Activated CD4-positive, alpha-beta T cell treated with anti-CD3 and anti-CD28 coated beads, Interleukin-2, Interleukin-6, amounts not matched to agents 100 ng/mL and 50 ng/mL, durations not matched to agents 16 hours and 8 hours (primary cell): Measurements from ENCODE around the gene RBM45.
"Not testable (repeated sequence)": the region's sequence is repeated elsewhere in the genome, so short reads cannot be mapped to it uniquely, and the experiment has no call there.

ENCODE experiments used
- DNase-seq: peaks from one replicate; pipeline ENCODE4 v3.0.0-alpha.2; 2020

RBM45 gene

GRCh38 chr2:178112202-178113152 is at the start of gene RBM45:
TSS of gene RBM45 (plus strand) at chr2:178112437. CDS start at chr2:178112547, 110 bp downstream.
- peak; percentile 92 for DNase-seq

- DNase-seq: no peak
These were observed 45.9 kb upstream of the RBM45 start for GRCh38 chr2:178066324-178066723.

- no peak for DNase-seq
These were observed 45.2 kb upstream of the RBM45 start for GRCh38 chr2:178066890-178067669.

GRCh38 chr2:178068823-178069454 is 43.3 kb upstream of the RBM45 start:
- DNase-seq: no peak

GRCh38 chr2:178069551-178069950 is 42.7 kb upstream of the RBM45 start:
- no peak for DNase-seq

- DNase-seq: no peak
These were observed 41.4 kb upstream of the RBM45 start for GRCh38 chr2:178070824-178071223.

GRCh38 chr2:178072000-178072382 is 40.2 kb upstream of the RBM45 start:
- DNase-seq: no peak

GRCh38 chr2:178072383-178073301 is 39.6 kb upstream of the RBM45 start, which contains the start of gene PDE11A:
TSS of gene PDE11A (minus strand) at chr2:178072777. CDS start at chr2:178072437, 340 bp downstream.
- peak; percentile 58 for DNase-seq

GRCh38 chr2:178074123-178075005 is 37.9 kb upstream of the RBM45 start:
- no peak for DNase-seq

GRCh38 chr2:178075006-178075326 is 37.3 kb upstream of the RBM45 start:
- no peak for DNase-seq

GRCh38 chr2:178076130-178076529 is 36.1 kb upstream of the RBM45 start:
- DNase-seq: no peak

GRCh38 chr2:178079279-178079678 is 33.0 kb upstream of the RBM45 start:
- not testable (repeated sequence) for DNase-seq

- no peak for DNase-seq
These were observed 29.7 kb upstream of the RBM45 start for GRCh38 chr2:178082408-178083045.

- DNase-seq: no peak
These were observed 28.0 kb upstream of the RBM45 start for GRCh38 chr2:178084273-178084672.

GRCh38 chr2:178088774-178089270 is 23.4 kb upstream of the RBM45 start:
- DNase-seq: no peak

- no peak for DNase-seq
These were observed 18.8 kb upstream of the RBM45 start for GRCh38 chr2:178093471-178093870.

- DNase-seq: no peak
These were observed 10.7 kb upstream of the RBM45 start for GRCh38 chr2:178101321-178102079.

- DNase-seq: no peak
These were observed 6.7 kb upstream of the RBM45 start for GRCh38 chr2:178105566-178105965.

- no peak for DNase-seq
These were observed 6.2 kb upstream of the RBM45 start for GRCh38 chr2:178106053-178106452.

- DNase-seq: no peak
These were observed 4.1 kb upstream of the RBM45 start for GRCh38 chr2:178108176-178108575.
